GM19193 (cell line): ENCODE results near the gene SOCS7.

Experiments used
- POLR2A ChIP-seq: IDR thresholded peaks from 4 replicates; pipeline ENCODE4 v1.6.1; 2011; ENCODE audit not compliant: insufficient read depth, insufficient read length; ENCODE audit errors: extremely low read depth

Gene SOCS7, protein sequence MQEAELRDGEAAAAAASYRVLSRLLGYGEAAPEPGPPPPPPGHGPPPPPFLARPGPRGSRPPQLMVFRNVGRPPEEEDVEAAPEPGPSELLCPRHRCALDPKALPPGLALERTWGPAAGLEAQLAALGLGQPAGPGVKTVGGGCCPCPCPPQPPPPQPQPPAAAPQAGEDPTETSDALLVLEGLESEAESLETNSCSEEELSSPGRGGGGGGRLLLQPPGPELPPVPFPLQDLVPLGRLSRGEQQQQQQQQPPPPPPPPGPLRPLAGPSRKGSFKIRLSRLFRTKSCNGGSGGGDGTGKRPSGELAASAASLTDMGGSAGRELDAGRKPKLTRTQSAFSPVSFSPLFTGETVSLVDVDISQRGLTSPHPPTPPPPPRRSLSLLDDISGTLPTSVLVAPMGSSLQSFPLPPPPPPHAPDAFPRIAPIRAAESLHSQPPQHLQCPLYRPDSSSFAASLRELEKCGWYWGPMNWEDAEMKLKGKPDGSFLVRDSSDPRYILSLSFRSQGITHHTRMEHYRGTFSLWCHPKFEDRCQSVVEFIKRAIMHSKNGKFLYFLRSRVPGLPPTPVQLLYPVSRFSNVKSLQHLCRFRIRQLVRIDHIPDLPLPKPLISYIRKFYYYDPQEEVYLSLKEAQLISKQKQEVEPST

DNA sequence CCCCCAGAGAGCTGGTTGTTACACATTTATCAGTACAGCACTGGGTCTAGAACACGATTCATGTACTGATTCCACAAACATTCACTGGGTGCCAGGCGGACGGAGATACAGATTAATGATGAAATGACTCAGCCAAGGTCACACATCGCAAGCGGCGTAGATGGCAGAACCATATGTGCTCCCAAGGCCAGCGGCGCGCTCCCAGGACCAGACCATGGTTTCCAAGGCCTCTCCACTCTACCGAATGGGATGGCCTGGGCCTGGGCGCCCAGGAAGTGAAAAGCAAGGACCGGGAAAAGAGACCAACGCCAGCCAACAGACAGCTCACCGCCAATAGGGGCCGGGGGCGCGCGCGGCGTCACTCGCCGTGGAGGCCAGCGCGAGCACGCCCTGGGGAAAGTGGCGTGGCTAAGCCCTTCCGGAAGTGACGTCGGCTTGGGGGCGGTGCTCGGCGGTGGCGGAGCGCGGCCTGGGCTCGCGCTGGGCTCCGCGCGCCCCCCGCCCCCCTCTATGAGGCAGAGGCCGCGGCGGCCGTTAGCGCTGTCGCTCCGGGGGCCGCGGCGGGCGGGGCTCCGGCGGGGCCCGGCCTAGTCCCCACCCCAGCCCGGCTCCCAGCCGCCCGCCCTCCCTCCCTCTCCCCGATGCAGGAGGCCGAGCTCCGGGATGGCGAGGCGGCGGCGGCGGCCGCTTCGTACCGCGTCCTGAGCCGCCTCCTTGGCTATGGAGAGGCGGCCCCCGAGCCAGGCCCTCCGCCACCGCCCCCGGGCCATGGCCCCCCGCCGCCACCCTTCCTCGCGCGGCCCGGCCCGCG lies at the start of gene SOCS7:
Gene SOCS7, plus strand, starts transcription at position 433 of the 811 bp plus-strand sequence. Its CDS starts 209 bp downstream, at position 642.
- peak; percentile 88 for TF ChIP-seq POLR2A

DNA sequence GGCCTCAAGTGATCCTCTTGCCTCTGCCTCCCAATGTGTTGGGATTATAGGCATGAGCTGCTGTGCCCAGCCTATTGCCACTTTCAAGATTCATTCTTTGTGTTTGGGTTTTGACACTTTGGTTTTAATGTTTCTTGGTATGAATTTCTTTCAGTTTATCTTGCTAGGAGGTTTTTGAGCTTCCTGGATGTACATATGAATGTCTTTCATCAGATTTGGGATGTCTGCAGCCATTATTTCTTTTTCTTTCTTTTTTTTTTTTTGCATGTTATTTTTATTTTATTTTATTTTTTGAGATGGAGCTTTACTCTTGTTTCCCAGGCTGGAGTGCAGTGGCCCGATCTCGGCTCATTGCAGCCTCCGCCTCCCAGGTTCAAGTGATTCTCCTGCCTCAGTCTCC lies 36.1 kb upstream of the SOCS7 start:
- no peak for TF ChIP-seq POLR2A

DNA sequence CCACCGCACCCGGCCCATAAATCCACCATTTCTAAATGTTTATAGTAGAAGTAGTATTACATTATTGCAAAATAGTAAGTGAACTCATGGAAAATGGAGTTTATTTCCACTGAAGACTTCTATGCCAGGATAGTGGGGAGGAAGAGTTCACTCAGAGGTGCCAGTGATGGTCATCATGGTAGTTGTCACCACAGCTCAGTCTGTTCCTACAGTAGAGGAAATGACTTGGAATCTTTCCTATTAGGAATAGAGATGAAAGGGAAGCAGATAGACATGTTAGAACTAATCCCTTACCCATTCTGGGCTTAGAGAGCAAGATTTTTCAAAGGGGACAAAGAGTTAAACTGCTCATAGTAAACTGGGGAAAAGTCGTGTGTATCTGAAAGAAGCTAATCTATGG lies 34.6 kb upstream of the SOCS7 start:
- TF ChIP-seq POLR2A: no peak

DNA sequence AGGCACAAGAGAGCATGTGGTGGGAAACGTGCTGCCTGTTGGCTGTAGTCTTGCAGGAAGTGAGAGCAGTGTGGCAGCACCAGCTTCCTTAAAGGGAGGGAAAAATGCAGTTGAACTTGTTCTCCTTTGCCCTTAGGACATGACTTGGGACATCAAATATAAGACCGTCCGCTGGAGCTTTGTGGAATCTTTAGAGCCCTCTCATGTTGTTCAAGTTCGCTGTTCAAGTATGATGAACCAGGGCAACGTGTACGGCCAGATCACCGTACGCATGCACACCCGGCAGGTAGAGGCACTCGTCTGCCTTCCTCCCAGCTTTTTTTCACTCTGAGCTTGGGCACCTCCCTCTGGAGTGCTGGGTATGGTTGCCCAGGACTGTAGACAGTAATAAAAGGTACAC lies 31.2 kb upstream of the SOCS7 start:
- no peak for TF ChIP-seq POLR2A

DNA sequence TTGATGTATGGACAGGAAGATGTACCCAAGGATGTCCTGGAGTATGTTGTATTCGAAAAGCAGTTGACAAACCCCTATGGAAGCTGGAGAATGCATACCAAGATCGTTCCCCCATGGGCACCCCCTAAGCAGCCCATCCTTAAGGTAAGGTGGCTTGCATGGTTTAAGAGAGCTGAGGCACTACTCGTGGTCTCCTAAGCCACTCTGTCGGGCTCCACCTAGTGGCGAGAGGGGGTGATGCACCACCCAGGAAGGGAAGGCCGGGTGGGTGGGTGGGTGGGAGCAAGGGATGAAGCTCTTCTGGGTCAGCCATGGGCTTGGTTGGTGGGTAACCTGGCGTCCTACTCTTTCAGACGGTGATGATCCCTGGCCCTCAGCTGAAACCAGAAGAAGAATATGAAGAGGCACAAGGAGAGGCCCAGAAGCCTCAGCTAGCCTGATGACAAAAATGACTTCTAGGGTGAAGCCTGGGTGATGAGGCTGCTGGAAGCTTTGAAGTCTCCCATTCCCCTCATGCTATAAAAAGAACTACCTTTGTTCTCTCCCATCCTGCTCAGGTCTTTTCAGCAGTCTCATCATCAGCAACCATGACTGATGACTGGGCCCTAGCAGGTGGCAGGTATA lies 29.4 kb upstream of the SOCS7 start:
- TF ChIP-seq POLR2A: no peak

DNA sequence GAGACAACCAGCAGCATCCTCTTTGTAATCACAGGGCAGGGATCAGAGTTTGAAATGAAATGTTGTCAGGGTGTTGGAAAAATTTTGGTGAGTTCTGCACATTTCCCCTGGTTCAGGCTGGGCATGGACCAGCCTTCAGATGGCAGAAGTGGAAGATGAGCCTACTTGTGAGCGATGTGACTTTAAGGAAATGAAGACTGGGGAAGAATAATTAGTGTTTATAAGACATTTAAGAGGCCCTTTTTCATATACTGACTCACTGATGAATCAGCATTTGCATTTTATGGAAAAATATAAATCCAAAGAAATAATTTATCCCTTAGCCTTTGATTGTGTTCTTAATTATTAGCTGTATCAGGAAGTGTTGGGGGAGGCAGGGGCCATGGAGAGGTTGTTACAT lies 28.7 kb upstream of the SOCS7 start:
- no peak for TF ChIP-seq POLR2A

DNA sequence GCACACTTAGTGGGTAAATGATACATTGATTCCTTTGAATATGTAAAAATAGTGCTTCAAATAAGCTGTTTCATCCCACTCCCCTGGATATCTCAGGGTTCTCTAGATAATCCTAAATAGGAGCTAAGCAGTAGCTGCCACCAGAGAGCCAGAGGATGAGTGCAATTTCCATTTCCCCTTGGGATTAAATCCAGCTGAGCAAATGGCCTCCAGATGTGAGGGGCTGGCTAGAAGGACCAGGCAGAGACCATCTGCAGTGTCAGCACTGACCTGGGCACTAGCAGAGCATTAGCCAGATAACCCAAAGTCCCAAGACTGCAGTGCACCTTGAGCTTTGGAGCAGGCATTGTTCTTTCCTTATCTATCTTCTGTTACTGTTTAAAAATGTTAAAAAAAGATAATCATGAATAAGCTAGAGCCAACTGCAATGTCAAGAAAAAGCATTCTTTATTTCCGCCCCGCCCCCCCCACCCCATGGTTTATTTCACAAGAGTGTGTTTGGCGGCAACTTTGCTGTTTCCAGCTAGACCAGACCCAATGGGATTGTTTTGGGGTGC lies 27.4 kb upstream of the SOCS7 start:
- no peak for TF ChIP-seq POLR2A

DNA sequence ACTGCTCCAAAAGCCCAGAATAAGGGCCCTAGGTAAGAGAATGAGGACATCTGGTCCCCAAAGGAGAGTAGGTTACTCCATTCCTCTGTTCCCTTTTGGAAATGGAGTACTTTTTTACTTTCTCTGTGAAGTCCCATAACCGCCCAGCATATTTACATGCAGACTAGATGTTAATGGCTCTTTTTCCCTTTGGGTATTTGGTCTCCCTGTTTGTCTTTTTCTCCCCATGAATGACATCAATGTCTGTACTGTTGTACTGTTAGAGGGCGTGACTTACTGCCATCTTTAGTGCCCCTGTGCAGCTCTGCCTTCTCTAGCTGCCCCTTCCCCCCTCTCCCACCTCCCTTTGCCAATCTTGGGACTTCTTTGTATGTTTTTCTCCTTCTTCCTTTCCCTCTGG lies 26.9 kb upstream of the SOCS7 start:
- no peak for TF ChIP-seq POLR2A

DNA sequence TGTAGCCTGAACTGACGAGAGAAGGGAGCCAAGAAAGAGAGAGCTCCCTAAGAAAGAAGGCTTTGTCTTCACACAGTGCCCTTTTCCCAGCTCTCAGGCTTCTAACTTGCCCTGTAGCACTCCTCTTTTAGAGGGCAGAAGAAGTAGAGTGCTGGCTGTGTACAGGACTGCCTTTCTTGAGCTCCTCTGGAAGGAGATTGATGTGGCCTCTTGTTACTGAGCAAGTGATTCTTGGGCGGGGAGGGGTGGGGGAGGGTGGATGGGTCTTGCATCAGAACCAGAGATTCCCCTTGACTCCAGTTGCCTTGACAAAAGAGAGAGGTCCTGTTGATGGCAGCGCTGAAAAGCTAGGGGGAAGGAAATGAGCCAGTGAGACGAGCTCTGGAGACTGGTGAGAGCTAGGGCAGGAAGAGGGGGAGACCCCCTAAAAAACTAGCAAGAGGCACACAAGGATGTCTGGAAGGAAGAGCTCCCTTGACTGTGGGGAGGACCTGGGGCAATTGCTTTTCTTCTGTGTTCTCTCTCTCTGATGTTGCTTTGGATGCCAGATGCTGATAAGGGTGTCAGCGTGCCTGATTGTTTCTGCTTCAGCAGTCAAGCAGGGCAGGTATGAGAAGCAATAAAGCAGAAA lies 26.3 kb upstream of the SOCS7 start:
- TF ChIP-seq POLR2A: no peak

DNA sequence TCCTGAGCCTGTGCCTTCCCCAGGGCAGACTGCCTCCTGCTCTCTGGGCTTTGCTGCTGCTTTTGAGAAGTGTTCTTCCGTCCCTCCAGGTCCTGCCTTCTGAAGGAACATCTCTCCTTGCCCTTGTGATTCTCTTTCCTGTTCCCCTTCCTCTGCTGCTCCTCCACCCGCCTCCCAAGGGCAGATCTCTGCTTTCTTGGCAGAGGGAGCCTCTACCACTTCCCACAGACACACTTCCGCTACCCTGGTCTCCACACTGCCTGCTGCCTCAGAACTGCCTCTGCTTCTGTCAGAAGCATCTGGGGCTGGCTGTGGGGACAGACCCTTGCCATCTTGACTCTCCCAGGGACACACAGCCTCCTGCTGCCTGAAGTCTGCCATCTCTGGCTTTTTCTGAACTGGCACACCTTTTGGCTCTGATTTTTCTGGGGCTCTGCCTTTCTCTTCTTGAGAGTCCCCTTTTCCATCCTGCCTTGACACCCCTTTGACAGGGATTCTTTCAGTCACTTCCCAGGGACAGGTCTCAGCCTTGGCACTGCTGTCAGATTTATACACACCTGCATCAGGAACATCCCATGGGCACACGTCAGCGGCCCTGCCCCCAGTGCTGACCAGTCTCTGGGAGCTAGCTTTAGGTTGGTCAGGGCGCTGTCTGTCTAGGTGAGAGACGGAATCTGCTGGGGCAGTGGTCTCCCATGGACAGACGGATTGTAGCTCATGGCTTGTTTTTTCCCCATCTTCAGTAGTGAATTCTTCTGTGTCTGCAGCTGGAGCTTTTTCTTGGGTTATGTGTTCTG lies 24.4 kb upstream of the SOCS7 start:
- TF ChIP-seq POLR2A: no peak

DNA sequence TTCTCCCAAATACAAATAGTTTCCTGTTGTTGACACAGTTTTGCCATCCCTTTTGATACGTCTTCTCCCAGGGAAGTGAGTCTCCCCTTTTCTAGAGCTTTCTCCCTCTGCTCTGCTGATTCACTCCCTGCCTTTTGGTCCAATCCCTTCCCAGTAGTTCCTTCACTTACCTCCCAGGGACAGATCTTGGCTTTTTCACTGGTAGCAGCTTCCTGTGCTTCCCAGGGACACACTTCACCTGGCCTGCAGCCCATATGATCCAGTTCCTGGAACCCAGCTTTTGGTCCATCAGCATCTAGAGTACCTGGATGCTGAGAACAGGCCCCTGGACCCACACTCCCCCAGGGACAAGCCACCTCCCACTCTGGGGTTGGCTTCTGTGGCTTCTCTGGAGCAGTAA lies 23.7 kb upstream of the SOCS7 start:
- no peak for TF ChIP-seq POLR2A

DNA sequence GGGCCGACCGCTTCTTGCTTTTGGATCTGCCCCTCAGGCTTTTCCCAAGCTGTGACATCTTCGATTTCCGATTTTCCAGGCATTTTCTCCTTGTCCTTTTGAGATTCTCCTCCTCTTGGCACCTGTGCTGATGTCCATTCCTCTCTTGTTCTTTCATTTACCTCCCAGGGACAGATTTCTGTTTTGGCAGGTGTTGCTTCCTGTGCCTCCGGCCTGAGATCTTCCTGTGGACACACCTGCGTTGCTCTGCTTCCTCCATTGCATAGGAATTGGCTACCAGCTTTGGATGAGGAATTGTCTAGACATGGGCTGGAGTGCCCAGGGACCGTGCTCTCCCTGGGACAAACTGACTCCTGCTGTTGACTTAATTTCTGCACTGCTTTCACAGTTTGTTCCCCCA lies 23.0 kb upstream of the SOCS7 start:
- TF ChIP-seq POLR2A: no peak

DNA sequence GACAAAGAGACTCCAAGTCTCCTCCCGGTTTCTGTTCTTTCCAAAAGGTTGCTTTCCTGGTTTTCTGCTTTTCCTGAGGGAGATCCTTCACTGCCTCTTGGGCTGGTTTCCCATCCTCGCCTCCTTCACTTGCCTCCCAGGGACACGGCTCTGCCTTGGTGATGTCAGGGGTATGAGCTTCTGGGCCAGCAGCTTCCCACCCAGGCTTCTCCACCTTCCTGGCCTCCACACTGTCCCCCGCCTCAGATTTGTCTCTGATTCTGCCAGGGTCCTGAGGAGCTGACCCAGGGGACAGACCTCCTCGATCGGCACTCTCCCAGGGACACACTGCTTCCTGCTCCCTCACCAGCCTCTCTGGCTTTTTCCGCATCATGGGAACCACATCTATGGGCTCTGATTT lies 22.4 kb upstream of the SOCS7 start:
- no peak for TF ChIP-seq POLR2A

DNA sequence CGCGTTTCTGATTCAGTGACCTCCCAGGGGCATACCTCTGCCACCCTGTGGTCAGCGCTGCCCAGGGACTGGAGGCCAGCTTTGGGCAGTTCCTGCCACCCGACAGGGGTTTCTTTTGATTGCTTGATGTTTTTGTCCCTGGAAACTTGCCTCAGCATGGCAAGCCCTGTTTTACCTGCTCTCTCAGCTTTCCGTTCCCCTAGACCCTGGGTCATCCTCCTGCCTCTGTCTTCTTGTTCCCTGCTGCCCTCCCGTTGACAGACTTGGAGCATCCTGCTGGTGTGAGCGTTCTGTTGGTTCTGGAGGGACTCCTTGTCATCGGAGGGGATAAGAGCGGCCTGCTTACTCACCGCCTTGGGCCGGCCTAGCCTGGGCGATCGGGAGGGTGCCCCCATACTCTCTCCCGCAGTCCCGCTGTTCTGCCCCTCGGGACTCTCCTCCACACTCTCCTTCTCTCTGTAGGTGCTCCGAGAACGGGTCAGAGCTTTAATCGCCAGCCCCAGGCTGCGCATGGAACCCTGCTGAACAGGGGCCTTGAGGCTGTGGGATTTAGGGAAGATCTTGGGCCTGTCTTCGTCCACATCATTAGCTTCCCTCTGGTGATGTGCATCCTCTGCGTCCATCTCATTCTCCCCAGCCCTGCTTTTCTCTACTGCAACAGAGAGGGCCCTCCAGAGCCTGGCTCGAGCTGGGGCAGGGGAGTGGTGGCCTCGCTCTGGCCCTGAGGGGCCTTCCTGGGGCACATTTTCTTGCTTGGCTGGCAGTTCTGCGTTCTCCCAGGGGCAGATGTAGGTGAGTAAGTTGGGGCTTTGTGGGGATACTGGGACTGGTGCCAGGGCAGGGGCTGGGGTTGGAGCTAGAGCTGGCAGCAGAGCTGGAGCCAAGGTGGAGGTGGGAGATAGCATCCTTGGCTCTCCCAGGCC lies 21.6 kb upstream of the SOCS7 start:
- TF ChIP-seq POLR2A: no peak
